A549 (cell line): ENCODE measurements around the gene CGB3. TPM values are rescaled to one million over a fixed set of nuclear protein-coding genes. Genes with fewer than 3 reads are reported as not detected.
A peak's percentile ranks its signal among the peaks of the same experiment; 100 is the strongest.

Experiments
- ATAC-seq, 2 experiments: fragments of 200-7000 bp in 1 of 2; fragments of >200 bp in 1 of 2; cut with Nextera tagmentation in 1 of 2; cut with Tn5 transposase in 1 of 2; 3 replicates each; pipeline versions ENCODE4 v1.8.0 to v1.9.1; 2018 to 2020; ENCODE audit warnings: mild to moderate bottlenecking in 1 of 2, moderate library complexity in 1 of 2
- CTCF ChIA-PET: fragments of 300-600 bp; sonication (Branson Sonifier 250); formaldehyde crosslinking; extraction: SDS; loops from one replicate; lab custom pipeline; 2021; ENCODE audit warnings: antibody characterized with exemption, inconsistent platforms; lab: Yijun Ruan, JAX
- POLR2A ChIA-PET: fragments of 350-600 bp; formaldehyde crosslinking; extraction: SDS; loops from one replicate; lab custom pipeline; 2021; ENCODE audit warnings: antibody characterized with exemption, inconsistent platforms; lab: Yijun Ruan, JAX
- DNase-seq, 2 experiments: peaks; one replicate each; pipeline versions ENCODE4 v3.0.0 to v3.0.0-alpha.2; 2011 to 2016; ENCODE audit warnings: low read depth in 1 of 2, low spot score in 1 of 2
- FAIRE-seq: peaks from 2 replicates; lab custom pipeline; 2011; peaks lifted over from hg19 to GRCh38; lab: Jason Lieb, UNC
- H3K27ac ChIP-seq, 2 experiments: fragments of >200 bp; sonication (Bioruptor Twin); formaldehyde crosslinking; 3 replicates each; pipeline ENCODE4 v1.5.1; 2016 to 2017
- H3K4me1 ChIP-seq: fragments of >200 bp; sonication (Bioruptor Twin); formaldehyde crosslinking; 3 replicates; pipeline ENCODE4 v1.6.1; 2016
- H3K4me2 ChIP-seq: fragments of >200 bp; sonication (Bioruptor Twin); formaldehyde crosslinking; 3 replicates; pipeline ENCODE4 v1.6.1; 2016
- H3K4me3 ChIP-seq: fragments of >200 bp; sonication (Bioruptor Twin); formaldehyde crosslinking; 3 replicates; pipeline ENCODE4 v1.5.1; 2016
- H3K9me3 ChIP-seq: fragments of >200 bp; sonication (Bioruptor Twin); formaldehyde crosslinking; 3 replicates; pipeline ENCODE4 v1.6.1; 2016
- BCL3 ChIP-seq: fragments of >200 bp; sonication (Bioruptor Twin); formaldehyde crosslinking; IDR thresholded peaks from 3 replicates; pipeline ENCODE4 v1.6.1; 2016
- BHLHE40 ChIP-seq: IDR thresholded peaks from 2 replicates; pipeline ENCODE4 v1.6.1; 2012; ENCODE audit warnings: low read depth, low read length, inconsistent platforms
- CBX2 ChIP-seq: fragments of 200-600 bp; sonication (generic); IDR thresholded peaks from 2 replicates; pipeline ENCODE4 v1.6.1; 2016; ENCODE audit warnings: low read depth, mild to moderate bottlenecking, borderline replicate concordance
- CEBPB ChIP-seq, 2 experiments: fragments of >200 bp in 1 of 2; sonication (Bioruptor Twin) in 1 of 2; formaldehyde crosslinking in 1 of 2; IDR thresholded peaks; 2 replicates each; pipeline ENCODE4 v1.6.1; 2012 to 2016
- CHD2 ChIP-seq: fragments of 150-350 bp; IDR thresholded peaks from 2 replicates; pipeline ENCODE4 v1.6.1; 2014; ENCODE audit warnings: low read length; ENCODE audit not compliant: partially characterized antibody
- CHD4 ChIP-seq: fragments of 200-600 bp; sonication (generic); IDR thresholded peaks from 2 replicates; pipeline ENCODE4 v1.6.1; 2016; ENCODE audit warnings: antibody characterized with exemption, mild to moderate bottlenecking, borderline replicate concordance
- E2F6 ChIP-seq: IDR thresholded peaks from 2 replicates; pipeline ENCODE4 v1.6.1; 2012; ENCODE audit warnings: low read depth, borderline replicate concordance
- EHF ChIP-seq: fragments of 250-450 bp; sonication (Bioruptor Pico); IDR thresholded peaks from 2 replicates; pipeline ENCODE4 v1.5.0; 2020; ENCODE audit warnings: mild to moderate bottlenecking
- EP300 ChIP-seq, 2 experiments: fragments of >200 bp; sonication (Bioruptor Twin); formaldehyde crosslinking; IDR thresholded peaks; 2 replicates in 1 of 2; 3 replicates in 1 of 2; pipeline ENCODE4 v1.6.1; 2016 to 2017
- FOSB ChIP-seq: fragments of 250-450 bp; sonication (Bioruptor Pico); IDR thresholded peaks from 2 replicates; pipeline ENCODE4 v1.5.0; 2020; ENCODE audit warnings: mild to moderate bottlenecking, moderate library complexity
- GATA3 ChIP-seq: IDR thresholded peaks from 2 replicates; pipeline ENCODE4 v1.6.1; 2012; ENCODE audit warnings: borderline replicate concordance
- HDAC2 ChIP-seq: fragments of 200-600 bp; sonication (generic); IDR thresholded peaks from 2 replicates; pipeline ENCODE4 v1.6.1; 2016
- HES2 ChIP-seq: fragments of >200 bp; sonication (Bioruptor Twin); formaldehyde crosslinking; IDR thresholded peaks from 2 replicates; pipeline ENCODE4 v1.6.1; 2016
- HOXA7 ChIP-seq: fragments of 250-450 bp; sonication (Bioruptor Pico); IDR thresholded peaks from 2 replicates; pipeline ENCODE4 v1.5.0; 2020; ENCODE audit warnings: mild to moderate bottlenecking, moderate library complexity
- KDM1A ChIP-seq: fragments of 200-600 bp; sonication (generic); IDR thresholded peaks from 2 replicates; pipeline ENCODE4 v1.6.1; 2016; ENCODE audit warnings: low read depth, mild to moderate bottlenecking
- KDM5A ChIP-seq: fragments of 200-600 bp; sonication (generic); IDR thresholded peaks from 2 replicates; pipeline ENCODE4 v1.6.1; 2016; ENCODE audit warnings: antibody characterized with exemption, mild to moderate bottlenecking
- MAZ ChIP-seq: fragments of 150-350 bp; IDR thresholded peaks from 2 replicates; pipeline ENCODE4 v1.6.1; 2014; ENCODE audit warnings: antibody characterized with exemption, low read depth, low read length, borderline replicate concordance
- NPAS2 ChIP-seq: fragments of 250-450 bp; sonication (Bioruptor Pico); IDR thresholded peaks from 2 replicates; pipeline ENCODE4 v1.8.0; 2022; ENCODE audit warnings: mild to moderate bottlenecking, moderate library complexity, borderline replicate concordance
- NR3C1 ChIP-seq: fragments of >200 bp; sonication (Bioruptor Twin); formaldehyde crosslinking; IDR thresholded peaks from 3 replicates; pipeline ENCODE4 v1.6.1; 2017
- PHF8 ChIP-seq: fragments of 200-600 bp; sonication (generic); IDR thresholded peaks from 2 replicates; pipeline ENCODE4 v1.6.1; 2016; ENCODE audit warnings: low read depth, mild to moderate bottlenecking, antibody characterized with exemption, moderate library complexity, borderline replicate concordance
- RARB ChIP-seq: fragments of 250-450 bp; sonication (Bioruptor Pico); IDR thresholded peaks from 2 replicates; pipeline ENCODE4 v1.8.0; 2021; ENCODE audit warnings: mild to moderate bottlenecking, moderate library complexity
- RFX5 ChIP-seq: fragments of 450-650 bp; IDR thresholded peaks from 2 replicates; pipeline ENCODE4 v1.7.1; 2014; ENCODE audit warnings: antibody characterized with exemption, mild to moderate bottlenecking, moderate library complexity
- SMC3 ChIP-seq: fragments of >200 bp; sonication (Bioruptor Twin); formaldehyde crosslinking; IDR thresholded peaks from 3 replicates; pipeline ENCODE4 v1.6.1; 2018; ENCODE audit warnings: inconsistent platforms
- SREBF2 ChIP-seq: fragments of 450-650 bp; IDR thresholded peaks from 2 replicates; pipeline ENCODE4 v1.6.1; 2014; ENCODE audit warnings: mild to moderate bottlenecking, moderate library complexity
- TP53 ChIP-seq: fragments of 250-450 bp; sonication (Bioruptor Pico); IDR thresholded peaks from 2 replicates; pipeline ENCODE4 v1.5.0; 2021; ENCODE audit warnings: mild to moderate bottlenecking, moderate library complexity
- ZNF302 ChIP-seq: fragments of 250-450 bp; sonication (Bioruptor Pico); IDR thresholded peaks from 2 replicates; pipeline ENCODE4 v1.9.0; 2021; ENCODE audit warnings: inconsistent platforms, mild to moderate bottlenecking, moderate library complexity
- WGBS: methylation state at CpG from one replicate; pipeline ENCODE4 v1.1.6; 2017; ENCODE audit errors: missing lambda C conversion rate; 5-methylcytosine and 5-hydroxymethylcytosine counted together
- polyA plus RNA-seq, 4 experiments: library from polyadenylated mRNA; depleted of rRNA in 3 of 4; stranded (reverse); fragments of >200 nt; fragmentation: RNase III in 1 of 4; extraction: RNeasy Plus Mini Kit Qiagen cat#74134 plus additional on column Dnase treatment in 1 of 4; gene quantifications; 2 replicates in 3 of 4; 3 replicates in 1 of 4; pipeline ENCODE4 v1.2.3, GENCODE V29; 2011 to 2017
- TF ChIP-seq, protein P1 (sequence below): fragments of 200-600 bp; sonication (generic); IDR thresholded peaks from 2 replicates; pipeline ENCODE4 v1.6.1; 2016; ENCODE audit warnings: antibody characterized with exemption, mild to moderate bottlenecking, moderate library complexity
- TF ChIP-seq, protein P2 (sequence below): fragments of 250-450 bp; sonication (Bioruptor Pico); IDR thresholded peaks from 2 replicates; pipeline ENCODE4 v1.5.0; 2020; ENCODE audit warnings: low read depth, mild to moderate bottlenecking, moderate library complexity

CGB3 gene
- polyA plus RNA-seq, 2 of the 4 experiments (the other 2 are of a cell fraction): 0.13 TPM; not detected in 1

- ChIA-PET CTCF (interaction anchor here (0.6 to 8.8 kb wide), 13 partner anchors 11 to 281 kb away, joined by 3 to 121 read pairs (median 3); partner anchors contain the start of genes CGB1, CGB7, GYS1 and RUVBL2), POLR2A (no interaction called here)
- no peak for ATAC-seq
- Histone ChIP-seq H3K4me3 (no peak overlapping the region), H3K9me3 (no peaks in the 10 kb centered on the region), H3K4me2 (no peak overlapping the region), H3K4me1 (peaks cover 29% of the 10 kb centered on the region), H3K27ac (no peak overlapping the region)
- no peak for DNase-seq
- no peak for FAIRE-seq
- TF ChIP-seq HDAC2 (no peak), ZNF302 (no peak), BHLHE40 (no peak), GATA3 (no peak), PHF8 (no peak), SREBF2 (no peak), CHD2 (no peak), HOXA7 (CRISPR knock-in tag) (no peak), EHF (no peak)
- 96% methylated on average over 9 of the region's 9 CpGs for WGBS
Observed at GRCh38 chr19:49069026-49069425, 44.9 kb upstream of the CGB3 start.

- no peak overlapping the region for H3K4me2 ChIP-seq
- H3K4me3 ChIP-seq: no peak overlapping the region
- ATAC-seq: no peak
- peaks cover 23% of the 10 kb centered on the region for H3K4me1 ChIP-seq
- no peak for FAIRE-seq
- H3K9me3 ChIP-seq: no peaks in the 10 kb centered on the region
- ChIA-PET POLR2A (no interaction called here), CTCF (interaction anchor here (0.9 to 1.9 kb wide), 7 partner anchors 10 to 69 kb away, joined by 3 to 7 read pairs (median 3); partner anchors contain the start of gene CGB7)
- TF ChIP-seq KDM1A (no peak), RARB (no peak), EP300 (IDR thresholded peaks at IDR 0.05) (no peak), FOSB (CRISPR knock-in tag) (no peak), MAZ (no peak), HDAC2 (no peak)
- no peak for DNase-seq
- WGBS: 66% methylated on average over 3 of the region's 3 CpGs
- H3K27ac ChIP-seq: no peak overlapping the region
Observed at GRCh38 chr19:49067554-49067953, 43.4 kb upstream of the CGB3 start.

GRCh38 chr19:49065905-49066512, 41.9 kb upstream of the CGB3 start:
- H3K4me1 ChIP-seq: peaks cover 18% of the 10 kb centered on the region
- ChIA-PET POLR2A (interaction anchor here (1.1 to 1.3 kb wide), 2 partner anchors 10 to 194 kb away, joined by 3 to 4 read pairs; partner anchors contain the start of gene PPP1R15A), CTCF (interaction anchor here (0.6 to 2.3 kb wide), 10 partner anchors 8 to 348 kb away, joined by 3 to 11 read pairs (median 6); partner anchors contain the start of genes GYS1 and RUVBL2)
- H3K4me2 ChIP-seq: no peak overlapping the region
- FAIRE-seq: no peak
- ATAC-seq: peak; percentile 26 to 33; a peak in 5 of 6 replicates
- no peak overlapping the region for H3K27ac ChIP-seq
- WGBS: 69% methylated on average over 13 of the region's 13 CpGs
- no peak for DNase-seq
- H3K4me3 ChIP-seq: no peak overlapping the region
- H3K9me3 ChIP-seq: no peaks in the 10 kb centered on the region
- TF ChIP-seq RFX5: no peak
- no peak for TF ChIP-seq ZNF302
- TF ChIP-seq HES2: no peak
- TF ChIP-seq SMC3: no peak
- TF ChIP-seq GATA3: no peak
- TF ChIP-seq BCL3: no peak
- no peak for TF ChIP-seq BHLHE40
- no peak for TF ChIP-seq E2F6
- TF ChIP-seq, protein P1, sequence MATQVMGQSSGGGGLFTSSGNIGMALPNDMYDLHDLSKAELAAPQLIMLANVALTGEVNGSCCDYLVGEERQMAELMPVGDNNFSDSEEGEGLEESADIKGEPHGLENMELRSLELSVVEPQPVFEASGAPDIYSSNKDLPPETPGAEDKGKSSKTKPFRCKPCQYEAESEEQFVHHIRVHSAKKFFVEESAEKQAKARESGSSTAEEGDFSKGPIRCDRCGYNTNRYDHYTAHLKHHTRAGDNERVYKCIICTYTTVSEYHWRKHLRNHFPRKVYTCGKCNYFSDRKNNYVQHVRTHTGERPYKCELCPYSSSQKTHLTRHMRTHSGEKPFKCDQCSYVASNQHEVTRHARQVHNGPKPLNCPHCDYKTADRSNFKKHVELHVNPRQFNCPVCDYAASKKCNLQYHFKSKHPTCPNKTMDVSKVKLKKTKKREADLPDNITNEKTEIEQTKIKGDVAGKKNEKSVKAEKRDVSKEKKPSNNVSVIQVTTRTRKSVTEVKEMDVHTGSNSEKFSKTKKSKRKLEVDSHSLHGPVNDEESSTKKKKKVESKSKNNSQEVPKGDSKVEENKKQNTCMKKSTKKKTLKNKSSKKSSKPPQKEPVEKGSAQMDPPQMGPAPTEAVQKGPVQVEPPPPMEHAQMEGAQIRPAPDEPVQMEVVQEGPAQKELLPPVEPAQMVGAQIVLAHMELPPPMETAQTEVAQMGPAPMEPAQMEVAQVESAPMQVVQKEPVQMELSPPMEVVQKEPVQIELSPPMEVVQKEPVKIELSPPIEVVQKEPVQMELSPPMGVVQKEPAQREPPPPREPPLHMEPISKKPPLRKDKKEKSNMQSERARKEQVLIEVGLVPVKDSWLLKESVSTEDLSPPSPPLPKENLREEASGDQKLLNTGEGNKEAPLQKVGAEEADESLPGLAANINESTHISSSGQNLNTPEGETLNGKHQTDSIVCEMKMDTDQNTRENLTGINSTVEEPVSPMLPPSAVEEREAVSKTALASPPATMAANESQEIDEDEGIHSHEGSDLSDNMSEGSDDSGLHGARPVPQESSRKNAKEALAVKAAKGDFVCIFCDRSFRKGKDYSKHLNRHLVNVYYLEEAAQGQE: no peak
- no peak for TF ChIP-seq NR3C1
- TF ChIP-seq, protein P2, sequence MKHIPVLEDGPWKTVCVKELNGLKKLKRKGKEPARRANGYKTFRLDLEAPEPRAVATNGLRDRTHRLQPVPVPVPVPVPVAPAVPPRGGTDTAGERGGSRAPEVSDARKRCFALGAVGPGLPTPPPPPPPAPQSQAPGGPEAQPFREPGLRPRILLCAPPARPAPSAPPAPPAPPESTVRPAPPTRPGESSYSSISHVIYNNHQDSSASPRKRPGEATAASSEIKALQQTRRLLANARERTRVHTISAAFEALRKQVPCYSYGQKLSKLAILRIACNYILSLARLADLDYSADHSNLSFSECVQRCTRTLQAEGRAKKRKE (CRISPR knock-in tag): no peak
- no peak for TF ChIP-seq MAZ
- no peak for TF ChIP-seq NPAS2
- TF ChIP-seq HOXA7 (CRISPR knock-in tag): no peak
- TF ChIP-seq CHD4: no peak
- no peak for TF ChIP-seq TP53
- TF ChIP-seq KDM5A: no peak
- no peak for TF ChIP-seq CBX2
- no peak for TF ChIP-seq CEBPB (IDR thresholded peaks at IDR 0.05)
